Skeletal muscle tissue (tissue), 4 donors: ENCODE data around the gene ARHGAP42. TPM values are rescaled to one million over a fixed set of nuclear protein-coding genes. Genes with fewer than 3 reads are reported as not detected.

Source experiments
- H3K27ac ChIP-seq: one replicate; pipeline ENCODE4 v1.7.0; 2013; ENCODE audit warnings: mild to moderate bottlenecking, low read depth, low read length, inconsistent platforms
- H3K27me3 ChIP-seq, 3 donors: one replicate each; pipeline ENCODE4 v1.7.0; 2013; ENCODE audit warnings: low read length in 3 of 3; ENCODE audit not compliant: control insufficient read depth in 3 of 3, insufficient read depth in 3 of 3
- H3K36me3 ChIP-seq, 3 donors: one replicate each; pipeline ENCODE4 v1.7.0; 2013; ENCODE audit warnings: low read length in 3 of 3; ENCODE audit not compliant: control insufficient read depth in 3 of 3, insufficient read depth in 3 of 3
- H3K4me1 ChIP-seq, 3 donors: one replicate each; pipeline ENCODE4 v1.7.0; 2013; ENCODE audit warnings: low read length in 3 of 3, mild to moderate bottlenecking in 3 of 3; ENCODE audit not compliant: control insufficient read depth in 3 of 3, insufficient read depth in 3 of 3
- H3K4me3 ChIP-seq, 3 donors: one replicate each; pipeline ENCODE4 v1.7.0; 2013; ENCODE audit warnings: low read length in 3 of 3
- H3K9ac ChIP-seq, 3 donors: one replicate each; pipeline ENCODE4 v1.7.0; 2013; ENCODE audit warnings: low read length in 3 of 3, mild to moderate bottlenecking in 3 of 3, moderate library complexity in 2 of 3, low read depth in 1 of 3
- H3K9me3 ChIP-seq, 3 donors: one replicate each; pipeline ENCODE4 v1.7.0; 2013; ENCODE audit warnings: low read length in 3 of 3; ENCODE audit not compliant: control insufficient read depth in 3 of 3
- total RNA-seq: library from RNA; depleted of rRNA; stranded (reverse); fragments of >200 nt; gene quantifications from one replicate; pipeline ENCODE4 v1.2.3, GENCODE V29; 2014
- donor health status: Osteomylitis.

ARHGAP42 gene
- total RNA-seq, 1 donor from 2014 or later = 23.5 TPM

DNA sequence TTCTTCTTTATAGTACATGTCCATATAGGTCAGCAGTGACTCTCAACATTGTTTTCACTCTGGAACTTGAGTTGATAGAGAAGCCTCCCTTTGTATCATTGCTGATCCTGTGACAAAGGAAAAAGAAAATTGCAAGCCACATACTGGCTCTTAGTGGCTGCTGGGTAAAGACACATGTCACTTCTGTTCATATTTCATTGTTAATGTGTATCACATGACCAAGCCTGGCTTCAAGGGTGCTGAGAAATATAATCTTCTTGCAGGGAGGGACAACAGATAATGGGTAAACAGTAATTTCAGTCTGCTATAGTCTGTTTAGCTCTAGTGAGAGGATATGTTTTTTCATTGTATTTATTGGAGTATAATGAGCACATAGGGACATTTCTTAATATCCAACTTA, 269.3 kb downstream of the ARHGAP42 start:
- no peak overlapping the region for H3K4me3 ChIP-seq
- no peaks in the 10 kb centered on the region for H3K36me3 ChIP-seq
- H3K27me3 ChIP-seq = no peaks in the 10 kb centered on the region
- H3K9me3 ChIP-seq = no peaks in the 10 kb centered on the region
- no peak overlapping the region for H3K27ac ChIP-seq
- no peaks in the 10 kb centered on the region for H3K4me1 ChIP-seq
- H3K9ac ChIP-seq = no peak overlapping the region

DNA sequence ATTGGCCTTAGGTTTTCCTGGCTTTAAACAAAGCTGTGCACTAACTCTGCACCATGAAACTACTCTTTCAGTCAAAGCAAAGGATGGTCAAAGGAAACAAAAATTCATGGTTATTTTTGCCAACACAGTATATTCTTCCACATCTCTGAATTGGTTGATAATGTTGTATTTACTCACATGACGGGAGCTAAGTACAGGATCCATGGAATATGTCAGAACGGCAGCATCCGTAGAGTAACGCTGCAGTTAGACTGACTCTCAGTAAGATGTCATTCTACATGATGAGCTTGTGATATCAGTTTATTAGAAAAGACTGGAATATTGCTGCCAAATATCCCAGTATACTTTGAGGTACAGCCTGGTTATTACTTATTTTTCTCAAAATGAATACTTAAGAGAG, 270.4 kb downstream of the ARHGAP42 start:
- Histone ChIP-seq H3K4me3 (no peak overlapping the region), H3K27ac (no peak overlapping the region), H3K9me3 (no peaks in the 10 kb centered on the region), H3K36me3 (peaks cover 0 to 3% (median 0%) of the 10 kb centered on the region in 3 donors), H3K4me1 (no peaks in the 10 kb centered on the region), H3K9ac (no peak overlapping the region), H3K27me3 (no peaks in the 10 kb centered on the region)

DNA sequence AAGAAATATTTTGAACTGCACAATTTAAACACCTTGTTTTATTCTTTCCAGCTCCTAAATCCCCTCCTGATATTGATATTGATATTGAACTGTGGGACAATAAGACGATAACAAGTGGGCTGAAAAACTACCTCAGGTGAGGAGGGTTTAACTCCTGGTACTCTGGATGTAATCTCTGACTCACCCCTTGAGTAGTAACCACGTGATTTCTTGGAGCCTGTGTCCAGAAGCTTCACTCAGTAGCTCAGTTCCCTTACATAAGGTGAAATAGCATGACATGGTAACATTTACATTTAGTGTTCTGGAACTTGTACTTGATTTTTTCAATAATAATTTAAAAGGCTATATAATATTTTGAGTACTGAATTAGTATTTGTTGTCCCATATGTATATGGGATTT, 274.5 kb downstream of the ARHGAP42 start:
- H3K27ac ChIP-seq = no peak overlapping the region
- no peaks in the 10 kb centered on the region for H3K4me1 ChIP-seq
- peaks cover 3 to 13% (median 3%) of the 10 kb centered on the region in 3 donors for H3K36me3 ChIP-seq
- H3K9me3 ChIP-seq = no peaks in the 10 kb centered on the region
- H3K9ac ChIP-seq = no peak overlapping the region
- H3K4me3 ChIP-seq = no peak overlapping the region
- H3K27me3 ChIP-seq = no peaks in the 10 kb centered on the region

DNA sequence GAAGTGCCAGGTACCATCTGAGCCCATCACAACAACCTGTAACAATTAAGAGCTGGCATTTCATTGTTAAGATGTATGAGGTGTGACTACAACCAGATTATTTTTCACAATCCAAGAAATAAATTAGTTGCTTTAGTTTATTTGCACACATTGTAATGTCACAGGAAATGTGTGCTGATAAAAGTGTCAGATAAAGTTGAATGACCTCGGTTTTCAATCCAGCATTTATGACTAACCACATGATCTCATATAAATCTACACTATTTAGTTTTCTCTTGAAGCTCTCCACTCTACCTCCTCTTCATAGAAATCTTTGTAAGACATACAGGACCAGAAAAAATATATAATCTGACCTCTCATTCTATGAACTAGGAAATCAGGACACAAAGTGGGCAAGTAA, 276.3 kb downstream of the ARHGAP42 start:
- H3K9ac ChIP-seq = no peak overlapping the region
- no peaks in the 10 kb centered on the region for H3K9me3 ChIP-seq
- H3K36me3 ChIP-seq = peaks cover 3 to 13% (median 3%) of the 10 kb centered on the region in 3 donors
- H3K4me1 ChIP-seq = no peaks in the 10 kb centered on the region
- H3K27me3 ChIP-seq = no peaks in the 10 kb centered on the region
- H3K4me3 ChIP-seq = no peak overlapping the region
- H3K27ac ChIP-seq = no peak overlapping the region

DNA sequence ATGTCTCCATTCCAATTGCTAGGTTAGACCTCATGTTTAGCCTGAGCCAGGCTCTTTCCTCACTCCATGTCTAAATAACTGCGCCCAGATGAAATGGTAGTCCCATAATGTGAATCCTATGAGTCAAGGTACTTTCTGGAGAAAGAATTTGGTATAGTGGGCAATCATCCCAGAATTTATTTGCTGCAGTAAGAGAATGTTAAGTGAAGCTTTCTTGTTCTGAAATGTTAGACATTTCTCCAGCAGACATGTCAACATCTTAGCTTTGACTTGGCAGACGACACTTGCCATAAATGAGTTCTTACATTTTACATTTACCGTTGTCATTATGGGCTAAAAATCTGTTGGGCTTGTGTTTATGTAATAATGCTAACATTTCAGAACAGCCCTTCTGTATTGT, 277.3 kb downstream of the ARHGAP42 start:
- peaks cover 3 to 13% (median 3%) of the 10 kb centered on the region in 3 donors for H3K36me3 ChIP-seq
- no peak overlapping the region for H3K27ac ChIP-seq
- H3K4me3 ChIP-seq = no peak overlapping the region
- no peaks in the 10 kb centered on the region for H3K27me3 ChIP-seq
- H3K4me1 ChIP-seq = no peaks in the 10 kb centered on the region
- H3K9ac ChIP-seq = no peak overlapping the region
- no peaks in the 10 kb centered on the region for H3K9me3 ChIP-seq

DNA sequence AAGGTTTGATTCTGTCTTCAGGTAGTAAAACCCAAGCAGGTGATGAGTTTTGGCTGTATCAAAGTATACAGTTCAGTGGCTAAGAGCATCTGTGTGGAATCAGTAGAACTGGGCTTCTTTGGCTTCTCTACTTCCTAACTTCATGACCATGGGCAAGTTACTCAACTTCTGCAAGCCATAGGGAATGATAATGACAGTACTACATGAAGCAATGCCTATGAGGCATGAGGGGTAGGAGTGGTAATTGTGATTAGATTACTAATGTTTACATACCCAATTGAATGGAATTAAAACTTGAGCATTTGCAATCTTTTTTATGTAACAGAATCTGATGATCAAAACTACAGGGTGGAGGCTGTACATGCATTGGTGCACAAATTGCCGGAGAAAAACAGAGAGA, 278.3 kb downstream of the ARHGAP42 start:
- H3K27ac ChIP-seq = no peak overlapping the region
- no peak overlapping the region for H3K4me3 ChIP-seq
- H3K9ac ChIP-seq = no peak overlapping the region
- H3K9me3 ChIP-seq = no peaks in the 10 kb centered on the region
- no peaks in the 10 kb centered on the region for H3K4me1 ChIP-seq
- H3K36me3 ChIP-seq = peaks cover 3 to 13% (median 3%) of the 10 kb centered on the region in 3 donors
- no peaks in the 10 kb centered on the region for H3K27me3 ChIP-seq

DNA sequence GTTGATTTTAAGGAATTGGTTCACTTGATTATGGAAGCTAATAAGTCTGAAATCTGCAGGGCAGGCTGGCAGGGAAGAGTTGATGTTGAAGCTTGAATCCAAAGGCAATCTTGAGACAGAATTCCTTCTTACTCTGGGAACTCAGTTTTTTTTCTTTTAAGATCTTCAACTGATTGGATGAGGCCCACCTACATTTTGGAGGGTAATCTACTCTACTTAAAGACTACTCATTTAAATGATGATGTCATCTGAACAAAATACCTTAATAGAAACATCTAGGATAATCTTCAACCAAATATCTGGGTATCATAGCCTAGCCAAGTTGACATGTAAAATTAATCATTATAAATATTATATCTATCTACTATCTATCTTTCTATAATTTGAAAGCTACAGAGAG, 279.3 kb downstream of the ARHGAP42 start:
- Histone ChIP-seq H3K4me1 (no peaks in the 10 kb centered on the region), H3K4me3 (no peak overlapping the region), H3K9ac (no peak overlapping the region), H3K36me3 (peaks cover 3 to 13% (median 3%) of the 10 kb centered on the region in 3 donors), H3K27me3 (no peaks in the 10 kb centered on the region), H3K27ac (no peak overlapping the region), H3K9me3 (no peaks in the 10 kb centered on the region)

DNA sequence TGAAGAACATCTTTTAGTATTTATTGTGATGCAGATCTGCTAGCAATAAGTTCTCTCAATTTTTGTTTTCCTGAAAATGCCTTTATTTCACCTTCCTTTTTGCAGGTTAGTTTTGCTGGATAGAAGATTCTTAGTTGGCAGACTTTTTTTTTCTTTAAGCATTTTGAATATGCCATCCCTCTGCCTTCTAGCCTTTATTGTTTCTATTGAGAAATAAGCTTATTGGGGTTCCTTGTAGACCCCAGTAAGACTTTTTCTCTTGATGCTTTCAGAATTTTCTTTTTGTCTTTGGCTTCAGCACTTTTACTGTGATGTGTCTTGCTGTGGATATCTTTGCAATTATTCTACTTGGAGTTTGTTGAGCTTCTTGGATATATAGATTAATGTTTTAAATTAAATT, 281.9 kb downstream of the ARHGAP42 start:
- Histone ChIP-seq H3K9ac (no peak overlapping the region), H3K36me3 (peaks cover 3 to 10% (median 4%) of the 10 kb centered on the region in 3 donors), H3K4me1 (no peaks in the 10 kb centered on the region), H3K27ac (no peak overlapping the region), H3K27me3 (no peaks in the 10 kb centered on the region), H3K9me3 (no peaks in the 10 kb centered on the region), H3K4me3 (no peak overlapping the region)

DNA sequence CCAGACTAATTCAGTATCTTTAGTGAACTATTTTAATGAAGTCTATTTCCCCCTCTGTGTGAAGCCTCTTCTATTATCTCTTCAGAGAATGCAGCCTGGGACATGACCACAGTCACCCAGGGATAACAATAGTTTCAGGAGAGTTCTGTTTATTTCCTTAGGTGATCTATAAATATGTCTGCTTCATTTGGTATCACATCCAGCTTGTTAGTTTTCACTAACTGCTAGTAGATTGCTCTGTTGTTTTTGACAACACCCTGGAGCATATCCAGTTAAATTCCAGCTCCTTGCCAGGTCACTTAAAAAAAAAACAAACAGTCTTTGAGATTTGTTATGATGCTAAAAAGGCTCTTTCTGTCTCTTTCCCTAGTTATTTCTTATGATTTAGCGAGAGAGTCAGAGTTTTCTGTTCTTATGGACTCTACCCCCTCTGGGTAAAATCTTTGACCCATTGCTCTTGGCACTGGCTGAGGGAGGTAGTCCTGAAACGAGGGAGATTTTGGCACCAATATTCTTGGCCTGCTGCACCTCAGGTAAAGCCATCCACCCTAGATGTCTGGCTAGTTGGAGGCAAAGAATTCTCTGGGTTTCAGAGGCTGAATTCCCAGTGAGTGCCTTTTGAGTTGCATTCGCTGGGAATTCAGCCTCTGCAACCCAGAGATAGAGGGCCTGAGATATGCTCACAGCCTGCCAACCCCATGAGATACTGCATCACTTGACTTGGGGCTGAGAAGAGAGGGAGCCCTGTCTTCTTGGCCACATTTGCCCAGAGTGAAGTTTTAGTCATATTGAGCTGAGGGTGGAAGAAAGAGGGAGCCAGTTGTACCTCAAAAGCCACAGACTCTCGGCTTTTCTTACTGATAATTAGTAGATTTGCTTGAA, 283.4 kb downstream of the ARHGAP42 start:
- peak overlapping the region in 1 of 3 donors; percentile 4 for H3K4me3 ChIP-seq
- H3K27me3 ChIP-seq = no peaks in the 10 kb centered on the region
- no peak overlapping the region for H3K27ac ChIP-seq
- peaks cover 1 to 4% (median 4%) of the 10 kb centered on the region in 3 donors for H3K36me3 ChIP-seq
- no peak overlapping the region for H3K9ac ChIP-seq
- H3K4me1 ChIP-seq = no peaks in the 10 kb centered on the region
- no peaks in the 10 kb centered on the region for H3K9me3 ChIP-seq

DNA sequence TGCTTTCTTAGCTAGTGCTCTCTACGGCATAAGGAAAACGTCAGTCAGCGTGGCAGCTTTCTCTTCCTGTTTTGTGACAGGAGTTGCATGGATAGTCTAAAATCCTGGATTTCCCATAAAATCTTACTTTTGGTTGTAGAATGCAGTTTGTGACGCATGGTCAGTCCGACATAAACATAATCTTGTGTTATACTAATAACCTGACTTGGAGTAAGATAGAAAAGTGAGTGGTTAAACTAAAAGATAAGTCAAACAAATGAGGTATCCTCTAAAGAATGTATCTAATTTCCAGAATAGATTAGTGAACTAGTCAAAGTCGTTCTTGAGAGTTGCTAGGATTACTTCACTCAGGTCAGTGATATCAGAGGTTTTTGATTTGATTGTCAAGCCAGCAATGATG, 285.0 kb downstream of the ARHGAP42 start:
- no peak overlapping the region for H3K4me3 ChIP-seq
- H3K9ac ChIP-seq = no peak overlapping the region
- H3K36me3 ChIP-seq = peaks cover 7 to 17% (median 16%) of the 10 kb centered on the region in 3 donors
- H3K27ac ChIP-seq = no peak overlapping the region
- H3K4me1 ChIP-seq = no peaks in the 10 kb centered on the region
- H3K9me3 ChIP-seq = no peaks in the 10 kb centered on the region
- no peaks in the 10 kb centered on the region for H3K27me3 ChIP-seq
